SK-N-DZ (cell line): ENCODE measurements around the gene OSGIN1.

Experiments used
- DNase-seq: peaks from one replicate; pipeline ENCODE4 v3.0.0-alpha.2; 2015; ENCODE audit warnings: low spot score

Gene OSGIN1

DNA sequence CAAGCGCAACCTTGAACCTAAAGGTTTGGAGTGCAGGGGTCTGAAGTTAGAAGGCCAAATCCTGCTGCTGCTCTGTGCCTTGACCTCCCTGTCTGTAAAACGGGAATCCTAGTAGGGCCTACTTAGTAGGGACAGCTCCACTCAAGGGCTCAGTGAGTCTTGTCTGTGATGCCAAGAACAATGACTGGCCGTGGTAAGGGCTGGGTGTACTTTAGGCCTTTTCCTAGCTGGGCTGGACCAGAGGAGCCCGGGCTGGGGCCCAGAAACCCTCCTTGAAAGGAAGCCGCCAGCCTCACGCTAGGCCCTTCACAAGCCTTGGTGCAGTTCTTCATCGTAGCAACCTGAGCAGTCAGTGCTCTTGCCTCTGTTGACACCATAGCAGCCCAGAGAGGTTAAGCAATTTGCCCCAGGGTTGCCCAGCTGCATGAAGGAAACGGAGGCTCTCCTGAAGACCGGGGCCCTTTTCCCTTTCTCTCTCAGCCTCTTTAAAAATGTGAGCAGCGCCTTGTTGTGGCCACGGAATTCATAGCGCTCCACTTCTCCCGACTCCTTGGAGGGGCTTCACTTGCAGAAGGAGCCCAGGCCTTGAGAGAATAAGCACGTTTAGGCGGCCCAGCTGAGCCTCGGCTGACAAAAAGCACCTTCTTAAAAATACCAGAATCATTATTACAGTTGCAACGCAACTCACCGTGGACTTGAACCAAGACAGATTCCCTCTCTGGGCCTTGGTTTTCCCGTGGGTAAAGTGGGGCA is 19.4 kb downstream of the OSGIN1 start:
- DNase-seq = no peak

DNA sequence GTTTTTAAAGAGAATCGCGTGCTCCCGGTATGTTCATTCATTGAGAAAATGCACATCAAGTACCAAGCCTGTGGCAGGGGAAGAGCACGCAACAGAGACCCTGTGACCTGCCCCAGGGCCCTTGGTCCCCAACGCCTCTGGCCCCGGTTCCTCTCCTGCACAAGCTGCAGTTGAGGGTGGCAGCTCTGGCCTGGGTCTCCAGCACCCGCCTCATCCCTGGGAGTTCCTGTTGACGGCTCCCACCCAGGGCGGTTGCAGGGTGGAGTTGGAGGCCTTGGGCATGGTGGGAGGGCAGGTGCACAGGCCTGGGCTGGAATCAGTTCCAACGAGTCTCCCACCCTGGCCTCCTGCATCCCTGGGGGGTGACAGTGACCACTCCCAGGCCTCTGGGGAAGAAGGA is 20.0 kb downstream of the OSGIN1 start:
- DNase-seq = no peak

DNA sequence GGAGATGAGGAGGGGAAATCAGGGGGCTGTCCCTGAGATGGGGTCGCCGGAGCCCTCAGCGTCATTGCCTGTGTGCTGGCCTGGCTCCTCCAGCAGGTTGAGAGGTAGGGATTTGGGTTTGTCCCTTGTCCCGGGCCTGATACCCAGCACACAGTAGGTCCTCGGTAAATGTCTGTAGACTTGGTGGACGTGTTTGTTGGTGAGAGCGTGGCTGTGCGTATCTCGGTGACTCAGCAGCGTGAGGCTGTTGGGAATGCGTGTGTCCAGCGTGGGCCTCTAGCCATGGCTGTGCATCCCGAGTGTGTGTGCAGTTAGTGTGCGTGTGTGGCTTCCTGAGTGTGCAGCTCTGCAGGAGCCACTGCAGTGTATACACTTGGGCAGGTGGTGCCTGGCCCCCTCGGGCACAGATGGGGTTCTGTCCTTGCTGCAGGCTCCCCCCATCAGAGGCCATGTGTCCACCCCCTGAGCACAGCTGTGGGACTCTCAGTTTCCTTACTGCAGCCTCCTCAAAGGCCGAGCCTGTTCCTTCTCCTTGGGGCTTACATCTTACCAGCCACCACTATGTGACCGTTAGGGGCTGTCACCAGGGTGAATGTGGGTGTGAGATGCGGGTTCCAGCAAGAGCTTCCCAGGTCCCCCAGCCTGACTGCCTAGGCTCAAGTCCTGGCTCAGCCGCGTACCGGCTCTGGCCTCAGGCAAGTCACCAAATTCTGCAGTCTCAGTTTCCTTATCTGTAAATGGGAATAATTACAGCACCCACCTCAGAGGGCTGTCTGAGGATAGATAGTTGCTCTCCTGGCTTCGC is 20.7 kb downstream of the OSGIN1 start:
- no peak for DNase-seq

DNA sequence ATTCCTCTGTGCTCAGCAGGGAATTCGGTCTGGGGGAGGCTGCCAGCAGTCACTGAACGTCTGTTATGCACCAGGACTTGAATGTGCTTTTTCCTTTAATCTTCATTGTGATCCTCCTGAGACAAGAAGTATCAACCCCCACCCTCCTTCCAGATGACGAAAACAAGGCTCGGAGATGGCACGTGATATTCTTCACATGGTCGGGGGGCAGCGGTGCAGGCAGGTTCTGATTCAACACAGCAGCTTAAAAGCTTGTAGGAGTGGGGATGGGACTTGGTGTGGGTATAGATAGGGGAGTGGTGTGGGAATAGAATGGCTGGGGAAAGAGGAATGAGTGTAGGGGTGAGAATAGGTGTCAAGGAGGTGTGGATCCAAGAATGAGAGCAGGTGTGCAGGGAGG is 21.4 kb downstream of the OSGIN1 start:
- DNase-seq = no peak

DNA sequence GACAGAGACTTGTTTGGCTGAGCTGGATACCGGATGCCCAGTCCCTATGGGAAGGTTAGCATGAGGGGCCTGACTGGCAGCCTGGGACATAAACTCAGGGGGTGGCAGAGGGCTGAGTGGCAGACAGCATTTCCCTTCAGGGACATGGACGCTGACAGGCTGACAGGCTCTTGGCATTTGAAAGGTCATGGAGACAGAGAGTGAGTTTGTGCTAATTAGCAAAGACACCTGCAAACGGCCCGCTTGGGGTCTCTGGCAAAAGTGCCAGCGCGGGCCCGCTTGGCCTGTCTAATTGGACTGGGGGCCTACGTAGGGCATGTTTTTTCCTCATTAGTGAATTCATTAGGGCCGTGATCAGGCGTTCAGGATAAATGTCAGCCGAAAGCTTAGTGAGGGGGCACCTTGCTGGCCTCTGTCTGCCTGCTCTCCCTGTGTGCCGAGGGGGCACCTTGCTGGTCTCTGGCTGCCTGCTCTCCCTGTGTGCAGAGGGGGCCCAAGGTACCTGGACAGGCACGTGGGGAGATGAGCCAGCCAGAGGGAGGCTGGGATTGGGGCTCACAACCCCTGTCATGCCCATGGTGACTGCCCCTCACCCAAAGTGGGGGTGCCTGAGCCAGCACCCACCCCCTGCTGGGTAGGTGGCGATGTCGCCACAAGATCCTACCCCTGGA is 22.7 kb downstream of the OSGIN1 start:
- DNase-seq = no peak

DNA sequence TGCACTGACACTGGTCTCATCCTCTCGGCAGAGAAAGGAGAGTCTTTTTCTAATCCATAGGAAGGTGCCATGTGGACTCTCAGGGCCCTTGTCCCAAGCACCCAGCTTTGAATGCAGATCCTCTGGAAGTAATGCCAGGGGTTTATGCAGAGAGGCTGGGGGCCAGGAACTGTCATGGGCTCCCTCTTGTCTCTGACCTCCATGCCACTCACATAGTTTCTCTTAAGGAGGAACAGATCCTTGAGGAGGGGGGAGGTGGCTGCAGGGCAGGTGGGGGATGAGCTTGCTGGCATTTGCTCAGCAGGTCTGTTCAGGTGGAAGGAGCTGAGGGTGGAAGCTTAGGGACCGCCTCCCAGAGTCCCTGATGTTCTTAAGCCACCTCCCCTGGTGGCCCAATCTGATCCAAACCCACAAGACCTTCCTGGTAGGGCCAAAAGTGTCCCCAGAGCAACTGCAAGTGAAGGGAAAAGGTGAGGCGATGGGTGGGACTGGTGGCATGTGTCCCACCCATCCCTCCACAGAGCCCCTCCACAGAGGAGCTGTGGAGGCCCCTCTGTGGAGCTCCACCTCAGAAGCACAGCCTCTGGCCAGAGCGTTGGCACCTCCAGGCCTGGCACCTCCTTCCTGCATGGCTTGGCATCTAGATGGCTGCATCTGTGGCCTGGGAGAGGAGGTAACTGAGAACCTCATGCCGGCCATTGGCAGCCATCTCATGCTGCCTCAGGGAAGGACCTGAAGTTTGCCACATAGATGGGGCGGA is 24.2 kb downstream of the OSGIN1 start:
- no peak for DNase-seq

DNA sequence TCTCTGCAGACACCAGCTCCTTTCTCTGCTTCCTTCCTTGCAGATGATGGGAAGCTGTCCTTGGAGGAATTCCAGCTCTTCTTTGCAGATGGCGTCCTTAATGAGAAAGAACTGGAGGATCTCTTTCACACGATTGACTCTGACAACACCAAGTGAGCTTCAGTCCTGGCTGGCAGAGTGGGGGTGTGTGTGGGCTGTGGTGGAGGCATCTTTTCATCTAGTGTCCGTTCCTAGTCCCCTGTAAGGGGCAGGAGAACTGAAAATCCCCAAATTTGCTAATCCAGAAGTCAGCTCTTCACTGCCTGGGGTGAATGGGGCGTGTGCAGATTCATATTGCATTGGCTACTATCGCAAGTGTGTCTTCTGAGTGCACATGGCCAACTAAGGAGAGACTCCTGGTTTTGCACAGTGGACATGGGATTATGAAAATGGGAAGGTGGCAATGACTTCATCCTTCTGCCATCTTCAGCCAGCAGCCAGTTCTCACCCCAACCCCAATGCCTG is 25.4 kb downstream of the OSGIN1 start:
- DNase-seq = no peak

DNA sequence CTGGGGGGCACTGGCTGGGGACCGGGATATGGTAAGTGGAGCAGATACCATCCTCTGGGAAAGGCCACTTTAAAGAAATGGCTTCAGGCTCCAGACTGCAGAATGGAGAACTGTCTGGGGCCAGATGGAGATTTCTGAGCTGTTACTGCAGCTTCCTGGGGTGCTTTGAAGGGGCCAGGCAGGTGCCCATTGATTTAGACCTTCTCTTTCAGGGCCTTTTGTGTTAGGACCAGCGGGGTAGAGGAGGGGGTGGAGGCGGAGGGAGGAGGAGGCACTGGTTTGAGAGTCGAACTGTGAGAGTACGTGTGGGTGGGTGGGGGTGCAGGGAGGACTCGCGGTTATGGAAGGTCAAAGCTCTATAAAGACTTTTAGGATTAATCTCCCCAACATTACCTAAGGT is 26.4 kb downstream of the OSGIN1 start:
- no peak for DNase-seq

DNA sequence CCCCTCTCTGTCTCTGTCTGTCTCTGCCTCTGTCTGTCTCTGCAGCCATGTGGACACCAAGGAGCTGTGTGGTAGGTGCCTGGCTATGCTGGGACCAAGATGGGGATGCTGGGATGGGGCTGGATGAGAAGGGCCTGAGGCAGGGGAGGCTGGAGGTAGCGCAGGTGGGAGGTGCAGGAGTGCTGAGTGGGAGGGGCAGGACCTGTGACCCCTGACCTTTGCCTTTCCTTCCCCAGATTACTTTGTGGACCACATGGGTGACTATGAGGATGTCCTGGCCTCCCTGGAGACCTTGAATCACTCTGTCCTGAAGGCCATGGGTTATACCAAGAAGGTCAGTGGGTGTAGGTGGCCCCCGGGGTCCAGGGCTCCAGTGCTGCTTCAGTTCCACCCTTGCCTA is 27.8 kb downstream of the OSGIN1 start:
- DNase-seq = no peak

DNA sequence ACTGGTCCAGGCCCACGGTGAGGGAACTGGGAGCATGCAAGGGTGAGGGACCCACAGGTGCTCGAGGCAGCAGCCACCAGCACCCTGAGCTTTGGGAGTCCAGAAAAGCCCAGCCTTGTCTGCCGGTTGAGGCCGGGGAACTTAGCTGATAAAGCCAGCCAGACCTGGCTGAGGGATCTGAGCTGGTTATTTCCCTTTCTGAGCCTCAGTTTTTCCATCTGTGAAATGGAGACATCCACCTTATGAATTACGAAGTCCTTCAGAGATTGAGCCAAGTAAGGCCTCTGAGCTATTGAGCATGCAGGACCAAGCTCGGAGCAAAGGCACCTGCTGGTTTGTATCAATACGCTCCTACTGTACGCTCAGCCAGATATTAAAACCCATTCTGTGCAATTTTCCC is 28.8 kb downstream of the OSGIN1 start:
- DNase-seq = no peak

DNA sequence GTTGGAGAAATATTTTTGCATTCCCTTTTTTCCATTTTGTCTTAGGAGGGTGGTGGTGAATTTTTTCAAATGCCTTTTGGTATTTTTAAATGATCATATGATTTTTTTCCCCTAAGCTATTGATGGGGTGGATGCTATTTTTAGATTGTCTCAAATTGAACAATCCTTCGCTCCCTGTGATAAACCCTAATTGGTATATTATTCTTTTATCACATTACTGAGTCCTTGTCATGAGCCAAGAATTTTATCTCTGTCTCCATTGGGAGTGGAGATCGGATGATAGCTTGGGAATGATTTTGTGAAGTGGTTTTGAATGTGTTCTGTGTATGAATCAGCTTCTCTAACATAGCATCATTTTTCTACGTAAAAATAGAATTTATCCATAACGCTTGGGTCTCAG is 30.5 kb downstream of the OSGIN1 start:
- DNase-seq = no peak

DNA sequence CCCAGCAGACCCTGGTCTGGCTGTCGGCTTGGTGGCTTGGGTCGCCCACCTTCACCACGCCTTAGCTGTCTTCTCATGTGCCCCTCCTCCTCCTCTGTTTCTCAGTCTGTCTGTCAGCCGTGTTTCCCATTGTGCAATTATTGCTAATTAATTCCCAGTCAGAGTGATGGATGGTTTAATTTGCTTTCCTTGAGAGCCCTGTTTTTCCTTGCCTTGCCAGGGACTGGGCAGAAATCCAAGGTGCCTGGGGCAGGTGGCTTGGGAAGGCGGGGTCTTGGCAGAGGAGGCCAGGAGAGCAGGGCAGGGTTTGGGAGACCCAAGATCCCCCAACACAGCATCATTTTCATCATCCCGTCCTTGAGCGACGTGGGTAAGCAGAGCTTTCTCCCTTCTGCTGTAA is 36.3 kb downstream of the OSGIN1 start:
- DNase-seq = no peak

DNA sequence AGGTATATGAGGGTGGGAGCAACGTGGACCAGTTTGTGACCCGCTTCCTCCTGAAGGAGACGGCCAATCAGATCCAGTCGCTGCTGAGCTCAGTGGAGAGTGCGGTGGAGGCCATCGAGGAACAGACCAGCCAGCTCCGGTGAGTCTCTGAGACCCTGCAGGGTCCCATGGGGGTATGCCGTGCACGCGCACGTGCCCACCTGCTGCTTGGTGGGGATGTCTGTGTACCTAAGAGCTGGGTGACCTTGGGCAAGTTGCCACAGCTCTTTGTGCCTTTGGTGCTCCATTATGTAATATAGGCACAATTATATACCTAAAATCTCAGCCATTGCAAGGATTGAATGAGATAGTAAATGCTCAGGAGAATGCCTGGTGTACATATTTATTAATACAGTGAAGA is 37.5 kb downstream of the OSGIN1 start:
- DNase-seq = no peak

DNA sequence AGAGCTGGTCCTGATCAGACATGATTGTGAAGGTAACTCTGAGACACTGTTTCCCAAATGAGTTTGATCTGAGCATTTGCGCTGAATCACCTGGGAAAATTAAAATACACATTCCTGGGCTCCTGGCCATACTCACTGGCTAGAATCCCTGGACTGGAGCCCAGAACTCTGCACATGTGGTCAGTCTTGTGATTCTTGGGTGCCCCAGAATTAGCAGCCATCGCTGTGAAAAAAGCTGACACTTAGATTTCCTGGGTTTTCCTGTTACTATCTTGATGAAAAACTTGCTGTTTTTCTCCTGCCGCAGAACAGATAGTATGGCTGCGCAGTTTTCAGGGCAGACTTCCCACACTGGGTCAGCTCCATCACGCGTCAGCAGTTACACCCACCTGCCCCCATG is 39.6 kb downstream of the OSGIN1 start:
- DNase-seq = no peak

DNA sequence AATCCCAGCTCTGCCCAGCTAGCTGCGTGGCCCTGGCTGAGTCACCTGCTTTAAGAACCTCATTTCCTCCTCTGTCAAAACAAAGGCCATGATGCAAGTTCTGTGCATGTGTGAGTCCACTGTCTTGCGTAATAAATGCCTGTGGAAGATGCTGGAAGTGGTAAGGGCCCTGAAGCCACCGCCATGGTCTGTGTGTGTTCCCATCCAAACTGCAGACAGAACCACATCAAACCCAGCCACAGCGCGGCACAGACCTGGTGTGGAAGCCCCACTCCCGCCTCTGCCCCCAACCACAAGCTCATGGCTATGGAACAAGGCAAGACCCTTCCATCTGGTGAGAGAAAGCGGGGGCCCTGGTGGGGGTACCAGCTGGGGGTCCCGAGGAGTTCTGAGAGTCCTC is 41.0 kb downstream of the OSGIN1 start:
- DNase-seq = no peak

DNA sequence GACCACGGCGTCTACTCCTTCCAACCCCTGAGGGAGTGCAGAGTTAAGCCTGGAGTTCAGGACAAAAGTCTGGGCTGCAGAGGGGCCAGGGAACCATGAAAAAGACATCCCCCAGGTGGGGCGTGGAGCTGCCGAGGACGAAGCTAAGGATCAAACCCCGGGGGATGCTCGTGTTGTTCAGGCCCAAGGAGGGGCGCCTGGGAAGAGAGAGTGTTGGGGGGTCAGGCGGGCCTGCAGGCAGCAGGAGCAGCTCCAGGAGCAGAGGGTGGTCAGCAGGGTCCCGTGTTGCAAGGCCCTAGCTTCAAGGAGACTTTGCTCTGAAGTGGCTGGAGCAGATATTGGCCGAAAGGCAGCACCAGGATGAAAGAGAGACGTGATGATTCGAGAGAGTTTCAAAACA is 41.7 kb downstream of the OSGIN1 start:
- no peak for DNase-seq

DNA sequence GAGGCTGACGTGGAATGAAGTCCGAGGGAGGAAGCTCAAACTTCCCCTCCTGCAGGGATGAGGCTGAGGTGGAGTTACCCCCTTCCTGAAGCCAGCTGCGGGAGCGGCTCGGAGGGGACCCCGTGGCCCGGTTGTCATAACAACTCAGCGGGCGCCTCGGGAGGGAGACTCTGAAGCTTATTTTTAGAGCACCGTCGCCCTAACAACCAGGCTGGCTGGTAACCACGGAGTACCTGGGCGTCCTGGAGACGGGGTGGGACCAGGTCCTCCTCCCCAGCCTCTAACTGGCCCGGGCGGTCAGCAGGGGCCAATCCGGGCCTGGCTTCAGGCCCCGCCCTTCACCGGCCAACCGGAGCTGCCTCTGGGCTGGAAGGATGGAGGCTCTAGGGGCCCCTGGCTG is 42.7 kb downstream of the OSGIN1 start:
- DNase-seq = no peak

DNA sequence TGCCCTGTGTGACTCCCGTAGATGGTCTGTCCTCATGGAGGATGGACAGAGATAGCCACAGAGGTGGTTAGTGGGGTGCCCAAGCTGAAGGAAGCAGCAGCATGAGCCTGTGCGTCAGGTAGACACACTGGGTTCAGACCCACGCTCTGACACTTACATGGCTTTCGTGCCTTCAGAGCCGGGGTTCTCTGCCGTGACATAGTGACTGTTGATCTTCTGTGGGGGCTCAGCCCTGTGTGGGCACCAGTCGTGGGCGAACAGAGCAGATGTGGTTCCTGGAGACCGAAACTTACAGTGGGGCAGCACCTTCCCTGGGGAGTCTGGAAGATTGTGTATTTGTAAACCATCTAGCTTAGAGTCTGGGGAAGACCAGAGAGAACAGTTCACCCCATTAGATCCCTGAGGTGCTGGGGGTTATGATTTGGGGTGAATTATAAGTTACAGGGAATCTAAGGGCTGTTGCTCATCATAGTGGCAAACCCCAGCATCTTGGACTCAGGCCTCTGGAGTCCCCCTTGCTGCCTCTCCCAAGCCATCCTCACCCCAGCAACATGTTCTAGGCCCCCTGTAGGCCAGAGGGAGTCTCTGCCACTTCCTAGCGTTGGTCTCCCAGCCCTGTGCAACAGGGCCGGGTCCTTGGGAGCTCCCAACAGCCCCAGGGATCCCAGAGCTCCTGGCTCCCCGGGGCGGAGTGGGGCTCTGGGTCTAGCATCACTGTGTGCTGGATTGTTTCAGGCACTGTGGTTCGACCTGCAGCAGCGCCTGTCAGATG is 43.6 kb downstream of the OSGIN1 start:
- no peak for DNase-seq

DNA sequence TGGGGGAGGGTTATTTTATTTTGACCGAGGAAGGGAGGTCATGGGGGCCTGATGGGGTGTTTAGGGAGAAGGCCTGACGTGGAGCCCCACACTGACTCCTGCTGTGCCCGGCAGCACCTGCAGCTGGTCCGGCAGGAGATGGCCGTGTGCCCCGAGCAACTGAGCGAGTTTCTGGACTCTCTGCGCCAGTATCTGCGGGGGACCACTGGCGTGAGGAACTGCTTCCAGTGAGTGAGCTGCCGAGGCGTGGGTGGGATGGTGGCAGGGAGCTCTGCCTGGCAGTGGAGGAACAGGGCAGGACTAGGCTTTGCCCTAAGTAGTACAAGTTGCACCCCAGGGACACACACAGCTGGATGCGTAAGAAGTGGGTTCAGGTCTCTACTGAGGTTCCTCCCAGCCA is 45.1 kb downstream of the OSGIN1 start:
- DNase-seq = no peak

DNA sequence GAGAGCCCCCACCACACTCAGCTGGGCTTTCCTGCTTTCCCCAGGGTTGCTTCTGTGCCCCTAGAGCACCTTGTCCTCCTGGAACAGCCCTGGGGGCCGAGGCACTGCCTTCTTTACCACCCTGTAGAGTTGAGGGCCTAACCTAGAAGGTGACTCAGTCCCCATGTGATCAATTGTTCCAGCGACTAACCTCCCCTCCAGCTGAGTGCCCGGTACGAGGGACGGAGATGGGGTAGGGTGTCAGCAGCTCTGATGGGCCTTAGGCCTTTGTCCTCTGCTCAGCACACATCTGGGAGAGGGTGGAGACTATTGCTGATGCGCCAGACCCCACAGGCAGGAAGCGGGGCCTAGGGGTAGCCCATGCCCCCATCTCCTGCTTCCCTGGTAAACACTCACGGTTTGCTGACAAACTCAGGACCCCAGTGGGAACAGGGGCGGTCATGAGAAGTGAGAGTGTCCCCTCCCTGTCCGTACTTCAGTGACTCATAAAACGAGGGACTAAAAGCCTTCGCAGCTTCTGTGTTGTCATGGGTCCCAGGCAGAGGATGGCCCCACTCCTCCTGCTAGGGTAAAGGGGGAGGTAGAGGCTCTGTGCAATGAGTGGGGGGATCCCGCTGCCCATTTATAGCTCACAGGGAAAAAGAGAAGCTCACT is 48.1 kb downstream of the OSGIN1 start:
- no peak for DNase-seq
